Measurements from ENCODE around the gene SAMD1.

SAMD1 gene

DNA sequence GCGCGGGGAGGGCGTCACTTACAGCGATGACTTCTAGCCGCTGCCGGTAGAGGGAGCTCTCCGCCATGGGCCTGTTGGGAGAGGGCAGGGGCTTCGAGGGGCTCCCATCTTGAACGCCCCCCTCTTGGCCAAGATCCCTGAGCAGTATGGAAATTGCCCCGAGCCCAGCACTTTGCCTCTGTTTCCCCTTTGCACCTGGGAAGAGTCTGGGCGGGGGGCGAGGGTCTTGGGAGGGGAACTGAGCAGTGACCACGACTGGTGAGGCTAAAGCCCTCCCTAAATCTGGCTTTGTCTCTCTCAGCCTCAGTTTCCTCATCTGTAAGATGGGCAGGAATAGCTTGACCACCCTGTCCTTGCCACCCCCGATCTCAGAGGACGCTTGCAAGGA, 31.5 kb downstream of the SAMD1 start:
- Histone ChIP-seq H3K4me3 (ENCODE audit: low read depth, low read length) (no peak overlapping the region), H3K27ac (ENCODE audit: low read depth, low read length) (no peak overlapping the region), H3K27me3 (ENCODE audit: insufficient read depth, low read length) (peaks cover 7% of the 10 kb centered on the region), H2AFZ (ENCODE audit: low read length, unreplicated experiment) (no peak overlapping the region), H3K36me3 (ENCODE audit: insufficient read depth, low read length) (no peaks in the 10 kb centered on the region), H3K79me2 (ENCODE audit: control insufficient read depth, insufficient read depth, low read length, unreplicated experiment) (no peaks in the 10 kb centered on the region), H3K4me1 (ENCODE audit: control insufficient read depth, insufficient read depth, low read length, unreplicated experiment) (peaks cover 3% of the 10 kb centered on the region)

DNA sequence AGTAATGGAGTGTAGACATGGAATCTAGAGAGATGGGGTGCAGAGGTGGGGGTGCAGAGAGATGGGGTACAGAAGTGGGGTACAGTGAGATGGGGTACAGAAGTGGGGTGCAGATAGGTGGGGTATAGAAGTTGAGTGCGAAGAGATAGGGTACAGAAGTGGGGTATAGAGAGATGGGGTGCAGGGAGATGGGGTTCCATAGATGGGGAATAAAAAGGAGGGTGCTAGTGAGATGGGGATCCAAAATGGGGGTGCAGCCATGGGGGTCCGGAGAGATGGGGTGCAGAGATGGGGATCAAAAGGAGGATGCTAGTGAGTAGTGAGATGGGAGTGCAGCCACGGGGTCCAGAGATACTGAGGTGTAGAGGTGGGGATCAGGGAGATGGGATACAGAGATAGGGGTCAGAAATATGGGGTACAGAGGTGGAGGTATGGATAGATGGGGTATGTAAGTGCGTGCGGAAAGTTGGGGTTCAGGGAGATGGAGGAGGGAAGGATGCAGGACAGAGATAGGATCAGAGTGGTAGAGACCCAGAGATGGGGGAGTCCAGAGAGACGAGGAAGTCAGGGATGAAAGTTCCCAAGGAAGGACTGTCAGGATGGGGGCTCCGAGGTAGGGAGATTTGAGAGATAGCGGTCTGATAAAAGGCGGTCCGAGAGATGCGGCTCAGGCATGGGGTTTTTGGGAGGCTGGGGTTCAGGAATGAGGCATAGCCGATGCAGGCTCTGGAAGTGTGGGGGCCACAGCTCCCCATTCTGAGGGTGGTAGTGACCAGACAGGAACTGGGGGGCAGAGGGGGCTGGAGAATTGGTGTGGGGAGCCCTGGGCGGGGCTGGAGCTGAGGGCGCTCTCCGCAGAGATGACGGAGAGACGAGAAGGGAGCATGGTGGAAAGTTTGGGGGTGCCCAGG, 32.1 kb downstream of the SAMD1 start:
- peaks cover 7% of the 10 kb centered on the region for H3K27me3 ChIP-seq (ENCODE audit: insufficient read depth, low read length)
- H3K36me3 ChIP-seq (ENCODE audit: insufficient read depth, low read length), result no peaks in the 10 kb centered on the region
- H3K4me1 ChIP-seq (ENCODE audit: control insufficient read depth, insufficient read depth, low read length, unreplicated experiment), result peaks cover 3% of the 10 kb centered on the region
- H2AFZ ChIP-seq (ENCODE audit: low read length, unreplicated experiment), result no peak overlapping the region
- H3K27ac ChIP-seq (ENCODE audit: low read depth, low read length), result no peak overlapping the region
- no peaks in the 10 kb centered on the region for H3K79me2 ChIP-seq (ENCODE audit: control insufficient read depth, insufficient read depth, low read length, unreplicated experiment)
- H3K4me3 ChIP-seq (ENCODE audit: low read depth, low read length), result peak overlapping the region; percentile 59; the same call in 1 of the 2 replicates

DNA sequence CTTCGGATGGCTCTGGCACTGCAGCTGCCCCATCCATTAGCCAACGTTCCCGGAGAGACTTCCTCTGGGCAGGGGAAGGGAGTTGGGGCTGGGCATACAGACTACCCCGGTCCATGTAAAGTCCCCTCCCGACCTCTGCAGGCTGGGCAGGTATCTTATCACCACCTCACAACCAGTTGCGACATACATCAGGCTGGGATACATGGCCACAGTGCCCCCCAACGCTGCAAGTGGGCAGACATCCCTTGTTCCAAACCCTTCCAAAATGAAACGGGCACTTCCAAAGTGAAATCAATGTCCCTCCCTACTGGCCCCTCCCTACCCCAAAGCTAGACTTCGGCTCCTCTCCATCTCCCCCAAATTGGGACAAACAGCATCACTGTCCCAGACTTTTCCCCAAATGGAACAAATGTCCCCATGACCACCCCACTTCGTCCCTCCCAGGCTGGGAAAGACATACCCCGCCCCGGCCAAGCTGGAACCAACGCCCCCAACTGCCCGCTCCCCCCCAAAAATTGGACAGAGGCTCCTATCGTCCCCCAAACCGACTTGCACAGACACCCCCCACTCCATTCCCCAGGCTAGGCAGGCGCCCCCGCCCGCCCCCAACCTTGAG, 33.7 kb downstream of the SAMD1 start:
- no peaks in the 10 kb centered on the region for H3K79me2 ChIP-seq (ENCODE audit: control insufficient read depth, insufficient read depth, low read length, unreplicated experiment)
- H3K27me3 ChIP-seq (ENCODE audit: insufficient read depth, low read length), result peaks cover 7% of the 10 kb centered on the region
- peak overlapping the region; percentile 53 for H3K4me3 ChIP-seq (ENCODE audit: low read depth, low read length)
- H3K36me3 ChIP-seq (ENCODE audit: insufficient read depth, low read length), result no peaks in the 10 kb centered on the region
- no peak overlapping the region for H2AFZ ChIP-seq (ENCODE audit: low read length, unreplicated experiment)
- H3K27ac ChIP-seq (ENCODE audit: low read depth, low read length), result no peak overlapping the region
- peaks cover 3% of the 10 kb centered on the region for H3K4me1 ChIP-seq (ENCODE audit: control insufficient read depth, insufficient read depth, low read length, unreplicated experiment)

DNA sequence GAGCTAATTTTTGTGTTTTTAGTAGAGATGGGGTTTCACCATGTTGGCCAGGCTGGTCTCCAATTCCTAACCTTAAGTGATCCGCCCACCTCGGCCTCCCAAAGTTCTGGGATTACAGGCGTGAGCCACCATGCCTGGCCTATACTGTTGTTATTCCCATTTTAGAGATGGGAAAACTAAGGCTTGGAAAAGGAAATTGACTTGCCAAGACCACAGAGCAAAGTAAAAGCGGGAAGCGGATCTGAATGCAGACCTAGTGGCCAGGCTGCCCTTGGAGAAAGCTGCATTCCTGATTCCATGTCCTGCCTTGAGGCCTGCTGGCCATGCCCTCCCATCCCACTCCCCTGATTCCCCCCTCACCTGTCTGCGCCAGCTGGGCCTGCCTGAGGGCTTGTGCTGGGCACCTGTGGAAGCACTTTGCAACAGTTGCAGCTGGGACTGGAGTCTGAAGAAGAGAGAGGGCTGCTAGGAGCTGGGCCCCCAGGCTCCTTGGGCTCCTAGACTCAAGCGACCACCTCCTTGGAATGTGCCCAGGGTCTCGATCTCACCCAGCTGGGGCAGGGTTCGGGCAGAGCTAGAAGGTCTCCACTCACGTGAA, 34.4 kb downstream of the SAMD1 start:
- Histone ChIP-seq H3K4me1 (ENCODE audit: control insufficient read depth, insufficient read depth, low read length, unreplicated experiment) (peaks cover 3% of the 10 kb centered on the region), H2AFZ (ENCODE audit: low read length, unreplicated experiment) (no peak overlapping the region), H3K79me2 (ENCODE audit: control insufficient read depth, insufficient read depth, low read length, unreplicated experiment) (no peaks in the 10 kb centered on the region), H3K4me3 (ENCODE audit: low read depth, low read length) (no peak overlapping the region), H3K27ac (ENCODE audit: low read depth, low read length) (no peak overlapping the region), H3K36me3 (ENCODE audit: insufficient read depth, low read length) (no peaks in the 10 kb centered on the region), H3K27me3 (ENCODE audit: insufficient read depth, low read length) (peaks cover 7% of the 10 kb centered on the region)

DNA sequence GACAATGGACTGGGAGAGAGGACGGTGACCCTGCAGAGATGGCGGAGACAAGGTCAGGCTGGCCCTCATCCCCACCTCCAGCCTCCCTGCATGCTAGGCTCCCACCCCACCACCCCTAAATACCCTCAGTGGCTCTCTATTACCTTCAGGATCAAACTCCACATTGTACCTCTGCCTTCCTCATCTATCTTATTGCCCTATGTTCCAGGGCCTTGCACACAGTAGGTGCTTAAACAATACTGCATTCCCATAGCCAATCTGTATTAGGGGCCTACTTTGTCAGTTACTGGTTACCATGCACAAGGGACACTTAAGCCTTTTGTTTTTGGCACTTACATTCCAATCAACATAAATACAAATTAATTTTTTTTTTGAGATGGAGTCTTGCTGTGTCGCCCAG, 35.2 kb downstream of the SAMD1 start:
- peaks cover 7% of the 10 kb centered on the region for H3K27me3 ChIP-seq (ENCODE audit: insufficient read depth, low read length)
- no peaks in the 10 kb centered on the region for H3K79me2 ChIP-seq (ENCODE audit: control insufficient read depth, insufficient read depth, low read length, unreplicated experiment)
- no peak overlapping the region for H3K27ac ChIP-seq (ENCODE audit: low read depth, low read length)
- no peaks in the 10 kb centered on the region for H3K36me3 ChIP-seq (ENCODE audit: insufficient read depth, low read length)
- H3K4me3 ChIP-seq (ENCODE audit: low read depth, low read length), result no peak overlapping the region
- H3K4me1 ChIP-seq (ENCODE audit: control insufficient read depth, insufficient read depth, low read length, unreplicated experiment), result peaks cover 3% of the 10 kb centered on the region
- no peak overlapping the region for H2AFZ ChIP-seq (ENCODE audit: low read length, unreplicated experiment)

DNA sequence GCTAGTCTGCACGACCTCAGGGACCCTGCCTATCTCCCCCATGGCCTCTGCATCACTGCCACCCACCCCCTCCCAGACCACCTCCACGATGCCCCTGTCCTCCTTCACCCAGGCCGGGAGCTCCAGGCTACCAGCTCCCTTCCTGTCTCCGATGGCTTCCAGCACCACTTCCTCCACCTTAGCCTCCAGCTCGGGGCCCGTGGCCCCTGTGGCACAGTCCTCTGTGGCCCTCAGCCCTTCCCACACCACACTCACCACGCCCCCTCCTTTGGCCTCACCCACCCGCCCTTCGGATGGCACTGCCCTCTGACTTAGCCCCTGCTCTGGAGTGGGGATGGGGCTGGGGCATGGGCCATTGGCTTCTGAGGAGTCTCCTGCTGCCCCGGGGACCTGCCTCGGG, 35.8 kb downstream of the SAMD1 start:
- Histone ChIP-seq H3K36me3 (ENCODE audit: insufficient read depth, low read length) (no peaks in the 10 kb centered on the region), H3K4me3 (ENCODE audit: low read depth, low read length) (no peak overlapping the region), H3K27me3 (ENCODE audit: insufficient read depth, low read length) (peaks cover 7% of the 10 kb centered on the region), H3K27ac (ENCODE audit: low read depth, low read length) (no peak overlapping the region), H2AFZ (ENCODE audit: low read length, unreplicated experiment) (no peak overlapping the region), H3K79me2 (ENCODE audit: control insufficient read depth, insufficient read depth, low read length, unreplicated experiment) (no peaks in the 10 kb centered on the region), H3K4me1 (ENCODE audit: control insufficient read depth, insufficient read depth, low read length, unreplicated experiment) (peaks cover 3% of the 10 kb centered on the region)

DNA sequence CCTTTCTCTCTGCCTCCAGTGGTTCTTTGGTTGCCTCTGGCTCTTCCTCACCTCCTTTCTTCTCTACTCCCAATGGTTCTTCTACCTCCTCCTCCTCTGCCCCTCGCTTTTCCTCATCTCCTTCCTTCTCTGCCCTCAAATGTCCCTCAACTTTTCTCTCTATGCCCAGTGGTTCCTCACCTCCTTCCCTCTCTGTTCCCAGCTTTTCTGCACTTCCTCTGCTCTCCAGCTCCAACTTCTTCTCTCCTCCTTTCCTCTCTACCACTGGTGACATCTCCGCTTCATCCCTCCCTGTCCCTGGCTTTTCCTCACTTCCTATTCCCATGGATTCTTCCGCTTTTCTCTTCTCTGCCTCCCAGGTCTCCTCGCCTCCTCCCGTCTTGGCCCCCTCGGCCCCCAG, 36.5 kb downstream of the SAMD1 start:
- no peak overlapping the region for H3K4me3 ChIP-seq (ENCODE audit: low read depth, low read length)
- H3K79me2 ChIP-seq (ENCODE audit: control insufficient read depth, insufficient read depth, low read length, unreplicated experiment), result no peaks in the 10 kb centered on the region
- no peak overlapping the region for H3K27ac ChIP-seq (ENCODE audit: low read depth, low read length)
- H3K4me1 ChIP-seq (ENCODE audit: control insufficient read depth, insufficient read depth, low read length, unreplicated experiment), result peaks cover 3% of the 10 kb centered on the region
- H2AFZ ChIP-seq (ENCODE audit: low read length, unreplicated experiment), result no peak overlapping the region
- H3K36me3 ChIP-seq (ENCODE audit: insufficient read depth, low read length), result no peaks in the 10 kb centered on the region
- H3K27me3 ChIP-seq (ENCODE audit: insufficient read depth, low read length), result peaks cover 7% of the 10 kb centered on the region

DNA sequence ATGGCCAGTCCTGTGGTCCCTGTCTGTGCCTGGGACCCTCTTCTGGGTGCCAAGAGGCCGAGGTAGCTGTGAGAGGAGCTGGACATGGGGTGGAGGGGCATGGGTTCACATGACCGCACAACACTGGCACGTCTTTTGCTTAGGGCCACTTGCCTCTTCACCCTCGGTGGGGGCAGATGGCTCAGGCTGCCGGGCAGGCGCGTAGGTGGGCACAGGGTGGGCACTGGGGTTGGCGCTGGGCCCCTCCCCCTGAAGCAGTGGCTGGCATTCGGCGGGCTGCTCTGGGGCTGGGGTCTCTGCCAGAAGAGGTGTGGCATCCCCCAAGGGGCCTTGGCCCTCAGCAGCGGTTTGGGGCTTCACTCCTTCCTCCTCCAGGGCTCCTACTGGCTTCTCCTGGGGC, 37.1 kb downstream of the SAMD1 start:
- H3K27ac ChIP-seq (ENCODE audit: low read depth, low read length), result no peak overlapping the region
- H2AFZ ChIP-seq (ENCODE audit: low read length, unreplicated experiment), result no peak overlapping the region
- H3K4me3 ChIP-seq (ENCODE audit: low read depth, low read length), result no peak overlapping the region
- peaks cover 3% of the 10 kb centered on the region for H3K4me1 ChIP-seq (ENCODE audit: control insufficient read depth, insufficient read depth, low read length, unreplicated experiment)
- peaks cover 3% of the 10 kb centered on the region for H3K27me3 ChIP-seq (ENCODE audit: insufficient read depth, low read length)
- H3K36me3 ChIP-seq (ENCODE audit: insufficient read depth, low read length), result no peaks in the 10 kb centered on the region
- no peaks in the 10 kb centered on the region for H3K79me2 ChIP-seq (ENCODE audit: control insufficient read depth, insufficient read depth, low read length, unreplicated experiment)

DNA sequence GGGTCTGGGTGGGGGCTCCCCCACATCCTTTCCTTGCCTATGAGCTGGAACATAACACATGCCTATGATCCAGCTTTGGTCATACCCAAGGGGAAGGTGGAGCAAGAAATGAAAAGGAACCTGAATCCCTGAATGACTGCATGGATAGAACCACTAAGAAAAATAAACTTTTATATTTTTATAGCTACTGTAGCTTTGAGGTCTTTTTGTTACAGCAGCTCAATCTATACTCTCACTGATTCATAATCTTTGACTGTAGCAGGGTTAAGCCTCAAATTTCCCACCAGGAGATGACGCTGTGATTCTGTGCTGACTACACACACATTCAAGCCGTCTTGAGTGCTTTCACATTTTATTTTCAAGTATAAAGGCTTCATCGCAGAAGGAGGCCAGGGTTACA, 37.5 kb downstream of the SAMD1 start:
- Histone ChIP-seq H3K4me3 (ENCODE audit: low read depth, low read length) (no peak overlapping the region), H3K79me2 (ENCODE audit: control insufficient read depth, insufficient read depth, low read length, unreplicated experiment) (no peaks in the 10 kb centered on the region), H3K4me1 (ENCODE audit: control insufficient read depth, insufficient read depth, low read length, unreplicated experiment) (no peaks in the 10 kb centered on the region), H3K27me3 (ENCODE audit: insufficient read depth, low read length) (no peaks in the 10 kb centered on the region), H3K36me3 (ENCODE audit: insufficient read depth, low read length) (no peaks in the 10 kb centered on the region), H3K27ac (ENCODE audit: low read depth, low read length) (no peak overlapping the region), H2AFZ (ENCODE audit: low read length, unreplicated experiment) (no peak overlapping the region)

DNA sequence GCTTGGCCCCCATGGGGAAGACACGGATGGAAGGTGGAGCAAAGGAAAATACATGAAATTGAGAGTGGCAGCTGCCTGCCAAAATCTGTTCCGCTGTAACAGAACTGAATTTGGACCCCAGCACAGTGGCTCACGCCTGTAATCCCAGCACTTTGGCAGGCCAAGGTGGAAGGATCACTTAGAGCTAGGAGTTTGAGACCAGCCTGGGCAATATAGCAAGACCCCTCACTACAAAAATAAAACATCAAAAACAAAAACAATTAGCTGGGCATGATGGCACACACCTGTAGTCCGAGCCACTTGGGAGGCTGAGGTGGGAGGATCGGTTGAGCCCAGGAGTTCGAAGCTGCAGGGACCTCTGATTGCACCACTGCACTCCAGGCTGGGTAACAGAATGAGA, 38.1 kb downstream of the SAMD1 start:
- Histone ChIP-seq H3K36me3 (ENCODE audit: insufficient read depth, low read length) (no peaks in the 10 kb centered on the region), H3K4me1 (ENCODE audit: control insufficient read depth, insufficient read depth, low read length, unreplicated experiment) (no peaks in the 10 kb centered on the region), H2AFZ (ENCODE audit: low read length, unreplicated experiment) (no peak overlapping the region), H3K27me3 (ENCODE audit: insufficient read depth, low read length) (no peaks in the 10 kb centered on the region), H3K4me3 (ENCODE audit: low read depth, low read length) (no peak overlapping the region), H3K79me2 (ENCODE audit: control insufficient read depth, insufficient read depth, low read length, unreplicated experiment) (no peaks in the 10 kb centered on the region), H3K27ac (ENCODE audit: low read depth, low read length) (no peak overlapping the region)

GRCh38 chr19:14051980-14052379, 38.6 kb downstream of the SAMD1 start:
- Histone ChIP-seq H3K36me3 (ENCODE audit: insufficient read depth, low read length) (no peaks in the 10 kb centered on the region), H3K4me1 (ENCODE audit: control insufficient read depth, insufficient read depth, low read length, unreplicated experiment) (no peaks in the 10 kb centered on the region), H3K27me3 (ENCODE audit: insufficient read depth, low read length) (no peaks in the 10 kb centered on the region), H3K79me2 (ENCODE audit: control insufficient read depth, insufficient read depth, low read length, unreplicated experiment) (no peaks in the 10 kb centered on the region), H2AFZ (ENCODE audit: low read length, unreplicated experiment) (no peak overlapping the region), H3K4me3 (ENCODE audit: low read depth, low read length) (no peak overlapping the region), H3K27ac (ENCODE audit: low read depth, low read length) (no peak overlapping the region)

Measured in ACC112 (cell line).